GM06990 (cell line): ENCODE measurements around the gene PALLD.

Source experiments
- DNase-seq: peaks from one replicate; pipeline ENCODE4 v3.0.0-alpha.2; 2011; ENCODE audit not compliant: insufficient read length; ENCODE audit errors: extremely low read depth
- H3K27me3 ChIP-seq: replicated peaks from 2 replicates; pipeline ENCODE4 v1.6.0; 2011; ENCODE audit warnings: low read length; ENCODE audit not compliant: control insufficient read depth, insufficient read depth
- H3K36me3 ChIP-seq: 2 replicates; pipeline ENCODE4 v1.5.1; 2011; ENCODE audit warnings: low read length; ENCODE audit not compliant: control insufficient read depth, insufficient read depth
- H3K4me3 ChIP-seq: replicated peaks from 2 replicates; pipeline ENCODE4 v1.5.1; 2011; ENCODE audit warnings: low read depth, mild to moderate bottlenecking, control low read depth, low read length
- TF ChIP-seq, protein P1 (sequence below): IDR thresholded peaks from 2 replicates; pipeline ENCODE4 v1.5.1; 2011; ENCODE audit warnings: low read length, control low read depth, mild to moderate bottlenecking, inconsistent platforms; ENCODE audit not compliant: insufficient read depth, poor library complexity, severe bottlenecking

PALLD gene

DNA sequence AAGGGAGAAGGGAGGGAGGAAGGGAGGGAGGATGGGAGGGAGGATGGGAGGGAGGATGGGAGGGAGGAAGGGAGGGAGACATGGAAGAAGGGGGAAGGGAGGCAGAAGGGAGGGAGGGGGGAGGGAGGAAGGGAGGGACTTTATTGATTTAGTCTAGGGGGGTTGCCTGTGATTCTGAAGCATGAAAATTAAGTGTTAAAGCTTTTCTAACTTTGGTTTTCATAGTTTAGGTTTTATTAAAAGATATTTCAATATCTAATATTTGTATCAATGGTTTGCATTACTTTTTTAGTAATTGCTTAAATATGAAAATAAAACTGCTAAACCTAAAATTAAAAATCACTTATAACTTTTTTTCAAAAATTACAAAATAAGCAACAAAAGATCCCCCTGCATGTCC lies 2.4 kb downstream of the PALLD start:
- H3K4me3 ChIP-seq, result no peak overlapping the region
- TF ChIP-seq, protein P1, sequence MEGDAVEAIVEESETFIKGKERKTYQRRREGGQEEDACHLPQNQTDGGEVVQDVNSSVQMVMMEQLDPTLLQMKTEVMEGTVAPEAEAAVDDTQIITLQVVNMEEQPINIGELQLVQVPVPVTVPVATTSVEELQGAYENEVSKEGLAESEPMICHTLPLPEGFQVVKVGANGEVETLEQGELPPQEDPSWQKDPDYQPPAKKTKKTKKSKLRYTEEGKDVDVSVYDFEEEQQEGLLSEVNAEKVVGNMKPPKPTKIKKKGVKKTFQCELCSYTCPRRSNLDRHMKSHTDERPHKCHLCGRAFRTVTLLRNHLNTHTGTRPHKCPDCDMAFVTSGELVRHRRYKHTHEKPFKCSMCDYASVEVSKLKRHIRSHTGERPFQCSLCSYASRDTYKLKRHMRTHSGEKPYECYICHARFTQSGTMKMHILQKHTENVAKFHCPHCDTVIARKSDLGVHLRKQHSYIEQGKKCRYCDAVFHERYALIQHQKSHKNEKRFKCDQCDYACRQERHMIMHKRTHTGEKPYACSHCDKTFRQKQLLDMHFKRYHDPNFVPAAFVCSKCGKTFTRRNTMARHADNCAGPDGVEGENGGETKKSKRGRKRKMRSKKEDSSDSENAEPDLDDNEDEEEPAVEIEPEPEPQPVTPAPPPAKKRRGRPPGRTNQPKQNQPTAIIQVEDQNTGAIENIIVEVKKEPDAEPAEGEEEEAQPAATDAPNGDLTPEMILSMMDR, result no peak

GRCh38 chr4:168501407-168501806 lies 4.6 kb downstream of the PALLD start:
- H3K27me3 ChIP-seq, result no peaks in the 10 kb centered on the region
- DNase-seq, result no peak
- no peak overlapping the region for H3K4me3 ChIP-seq
- TF ChIP-seq, protein P1, result no peak
- H3K36me3 ChIP-seq, result no peaks in the 10 kb centered on the region

More for the DNA sequence above, 2.4 kb downstream of the PALLD start:
- Histone ChIP-seq H3K27me3 (no peaks in the 10 kb centered on the region), H3K36me3 (no peaks in the 10 kb centered on the region)
- DNase-seq, result no peak

DNA sequence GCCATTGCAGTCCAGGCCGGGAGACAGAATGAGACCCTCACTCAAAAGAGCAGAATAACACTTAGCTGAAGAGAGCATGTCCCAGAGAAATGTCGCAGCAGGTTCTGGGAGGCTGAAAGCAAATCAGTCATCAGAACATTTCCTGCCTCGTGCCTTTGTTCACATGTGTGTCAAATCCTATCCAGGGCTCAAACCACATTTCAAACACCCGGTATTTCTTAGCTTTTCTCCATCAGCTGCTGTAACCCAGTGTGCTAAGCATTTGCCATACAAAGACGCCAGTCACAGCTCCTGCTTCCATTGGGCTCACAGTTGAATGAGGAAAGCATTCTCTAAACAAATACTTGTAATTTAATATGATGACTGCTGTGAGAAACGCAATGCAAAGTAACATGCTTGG lies 6.0 kb downstream of the PALLD start:
- no peaks in the 10 kb centered on the region for H3K36me3 ChIP-seq
- H3K4me3 ChIP-seq, result no peak overlapping the region
- TF ChIP-seq, protein P1, result no peak
- no peaks in the 10 kb centered on the region for H3K27me3 ChIP-seq
- DNase-seq, result no peak

- DNase-seq, result no peak
- H3K27me3 ChIP-seq, result no peaks in the 10 kb centered on the region
- no peaks in the 10 kb centered on the region for H3K36me3 ChIP-seq
- H3K4me3 ChIP-seq, result no peak overlapping the region
- TF ChIP-seq, protein P1, result no peak
Measured at GRCh38 chr4:168503652-168504362, 7.0 kb downstream of the PALLD start.

- Histone ChIP-seq H3K4me3 (no peak overlapping the region), H3K36me3 (no peaks in the 10 kb centered on the region), H3K27me3 (no peaks in the 10 kb centered on the region)
- TF ChIP-seq, protein P1, result no peak
- no peak for DNase-seq
Measured at GRCh38 chr4:168504526-168504925, 7.7 kb downstream of the PALLD start.

DNA sequence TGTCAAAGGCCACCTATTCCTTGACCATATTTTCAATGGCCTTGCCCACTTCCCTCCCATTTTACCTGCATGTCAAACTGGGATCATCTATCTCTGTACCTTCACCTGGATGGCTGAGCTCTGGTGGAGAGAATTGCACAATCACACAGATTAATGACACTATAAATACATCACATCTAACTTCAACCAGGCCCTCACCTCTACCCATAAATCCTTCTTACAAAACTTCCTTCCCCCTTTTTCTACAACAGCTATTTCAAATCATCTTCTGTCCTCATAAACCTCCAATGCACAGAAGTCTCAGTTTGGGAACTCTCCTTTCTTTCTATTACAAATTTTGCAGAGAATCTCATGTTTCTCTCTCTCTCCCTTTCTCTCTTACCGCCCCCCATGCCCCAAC lies 9.2 kb downstream of the PALLD start:
- no peaks in the 10 kb centered on the region for H3K27me3 ChIP-seq
- no peak for DNase-seq
- no peaks in the 10 kb centered on the region for H3K36me3 ChIP-seq
- H3K4me3 ChIP-seq, result no peak overlapping the region
- TF ChIP-seq, protein P1, result no peak
